Measurements from ENCODE around the gene LGALS14. TPM values are rescaled to one million over a fixed set of nuclear protein-coding genes. Genes with fewer than 3 reads are reported as not detected.

The LGALS14 gene
- total and polyA plus RNA-seq, 2 of the 8 experiments (the other 6 are each of a cell fraction or from before 2014, with no cell fraction given): 0.50 to 0.77 TPM

- H3K4ac ChIP-seq (replicated peaks; ENCODE audit: insufficient read length, low read depth, low read length): no peak overlapping the region
- no peaks in the 10 kb centered on the region for H3K23me2 ChIP-seq (ENCODE audit: low read depth, low read length)
- no peak overlapping the region for H2BK20ac ChIP-seq (ENCODE audit: low read length)
- H3K36me3 ChIP-seq (ENCODE audit: control insufficient read depth in 2 of 4, insufficient read depth in 4 of 4, low read length in 3 of 4): no peaks in the 10 kb centered on the region
- H3K27me3 ChIP-seq (replicated peaks in 1 of 4; ENCODE audit: control insufficient read depth in 3 of 4, extremely low read depth in 1 of 4, insufficient read depth in 3 of 4, low read length in 3 of 4): no peaks in the 10 kb centered on the region; a peak in 1 of 7 replicates
- no peak overlapping the region for H3K18ac ChIP-seq (ENCODE audit: extremely low read depth, low read length)
- no peak overlapping the region for H3K56ac ChIP-seq (replicated peaks; ENCODE audit: insufficient read length, low read depth, low read length)
- H3K79me1 ChIP-seq (ENCODE audit: low read depth, low read length): no peaks in the 10 kb centered on the region
- H3K79me2 ChIP-seq (ENCODE audit: control insufficient read depth in 1 of 2, insufficient read depth in 2 of 2, low read length in 2 of 2): no peaks in the 10 kb centered on the region
- H2AK5ac ChIP-seq (ENCODE audit: low read depth, low read length): no peak overlapping the region
- H2BK12ac ChIP-seq (ENCODE audit: low read depth, low read length): no peak overlapping the region
- H3K4me1 ChIP-seq (replicated peaks in 1 of 4; ENCODE audit: control insufficient read depth in 3 of 4, insufficient read depth in 4 of 4, low read length in 3 of 4): peaks cover 0 to 3% (median under 1%) of the 10 kb centered on the region in 4 experiments; a peak in 2 of 7 replicates
- no peak overlapping the region for H2BK15ac ChIP-seq (ENCODE audit: low read length)
- no peak overlapping the region for H3K9ac ChIP-seq (replicated peaks in 1 of 4; ENCODE audit: extremely low read depth in 1 of 4, low read depth in 3 of 4, low read length in 3 of 4)
- CTCF ChIA-PET (ENCODE audit: partially characterized antibody): no interaction called here
- H3K4me2 ChIP-seq (ENCODE audit: insufficient read depth in 1 of 2, low read depth in 2 of 2, low read length in 2 of 2): no peak overlapping the region
- no peak overlapping the region for H3K23ac ChIP-seq (ENCODE audit: insufficient read length)
- no peak overlapping the region for H4K5ac ChIP-seq (ENCODE audit: insufficient read length, low read depth, low read length)
- no peak overlapping the region for H2AFZ ChIP-seq (ENCODE audit: low read length)
- TF ChIP-seq ATF2 (IDR thresholded peaks at IDR 0.05; ENCODE audit: low read length) (no peak), HDAC6 (IDR thresholded peaks at IDR 0.05; ENCODE audit: low read depth, low read length) (no peak), EGR1 (IDR thresholded peaks at IDR 0.05; ENCODE audit: borderline replicate concordance, low read depth, low read length) (no peak), JUND (IDR thresholded peaks at IDR 0.05; ENCODE audit: low read length) (no peak), MAFK (IDR thresholded peaks at IDR 0.05; ENCODE audit: low read depth, low read length) (no peak), PHF8 (conservative IDR thresholded peaks at IDR 0.05; ENCODE audit: low read depth, low read length) (no peak), TEAD4 (IDR thresholded peaks at IDR 0.05; ENCODE audit: low read depth, low read length) (no peak)
- H2BK120ac ChIP-seq (replicated peaks; ENCODE audit: low read depth, low read length): no peak overlapping the region
- DNase-seq (ENCODE audit: low read depth in 1 of 2, low spot score in 2 of 2) (no peak), FAIRE-seq (peak; percentile 50)
- no peak overlapping the region for H4K8ac ChIP-seq (ENCODE audit: extremely low read depth, insufficient read depth, low read length)
- POLR2A ChIA-PET (ENCODE audit: partially characterized antibody): no interaction called here
- no peak overlapping the region for H3K27ac ChIP-seq (ENCODE audit: low read depth, low read length)
- H2BK5ac ChIP-seq (ENCODE audit: low read depth, low read length): no peak overlapping the region
- no peak overlapping the region for H3K14ac ChIP-seq (ENCODE audit: insufficient read length)
- no peaks in the 10 kb centered on the region for H3K9me3 ChIP-seq (ENCODE audit: insufficient read depth in 2 of 2, low read depth in 1 of 2, low read length in 1 of 2)
- WGBS, 2 experiments (ENCODE audit: extremely low coverage in 1 of 2, insufficient coverage in 1 of 2, insufficient read length in 1 of 2, insufficient replicate concordance in 2 of 2, low coverage in 1 of 2, low lambda C conversion rate in 2 of 2, missing lambda C conversion rate in 1 of 2): 79% methylated on average over 3 of the region's 3 CpGs; no CpG with 5 or more reads in 1 of the 2 experiments
- H4K91ac ChIP-seq (replicated peaks; ENCODE audit: insufficient read length, low read length): no peak overlapping the region
- H3K4me3 ChIP-seq (ENCODE audit: extremely low read depth in 1 of 4, insufficient read depth in 2 of 4, low read depth in 3 of 4, low read length in 4 of 4): no peak overlapping the region
- no peaks in the 10 kb centered on the region for H4K20me1 ChIP-seq (replicated peaks in 1 of 2; ENCODE audit: control insufficient read depth in 1 of 2, insufficient read depth in 2 of 2, low read length in 2 of 2)
Observed at GRCh38 chr19:39738814-39739213, 34.5 kb downstream of the LGALS14 start.

Data from H1 (cell line).